GM18502 (cell line): ENCODE results near the gene TPST1.
"Not testable (repeated sequence)": the region's sequence is repeated elsewhere in the genome, so short reads cannot be mapped to it uniquely, and the experiment has no call there.

ENCODE experiments used
- ATAC-seq: cut with Tn5 transposase; IDR thresholded peaks from one replicate; pipeline ENCODE4 v1.9.1; 2021; ENCODE audit warnings: mild to moderate bottlenecking; ENCODE audit not compliant: unreplicated experiment, poor library complexity

TPST1 gene

DNA sequence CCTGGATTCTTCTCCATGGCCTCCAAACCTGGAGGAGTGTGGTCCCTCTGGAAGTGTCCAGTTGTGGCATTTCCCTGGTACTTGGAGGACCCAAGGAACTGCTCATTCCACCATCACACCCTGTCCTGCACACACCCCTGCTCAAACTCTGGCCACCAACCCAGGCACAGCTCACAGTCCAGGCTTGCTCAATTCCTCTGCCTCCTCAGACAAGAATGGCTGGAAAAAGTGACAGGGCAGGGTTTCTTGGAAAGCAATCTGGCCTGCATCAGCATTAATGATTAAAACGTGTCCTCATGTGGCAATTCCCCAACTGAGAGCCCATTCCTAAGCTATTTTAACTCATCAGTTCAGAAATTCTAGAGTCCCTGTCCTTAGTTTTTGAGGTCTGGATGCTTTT is 17.2 kb upstream of the TPST1 start:
- ATAC-seq = no peak

GRCh38 chr7:66188645-66189044 is 16.5 kb upstream of the TPST1 start:
- no peak for ATAC-seq

- ATAC-seq = no peak
These were observed 15.2 kb upstream of the TPST1 start for GRCh38 chr7:66189695-66190503.

DNA sequence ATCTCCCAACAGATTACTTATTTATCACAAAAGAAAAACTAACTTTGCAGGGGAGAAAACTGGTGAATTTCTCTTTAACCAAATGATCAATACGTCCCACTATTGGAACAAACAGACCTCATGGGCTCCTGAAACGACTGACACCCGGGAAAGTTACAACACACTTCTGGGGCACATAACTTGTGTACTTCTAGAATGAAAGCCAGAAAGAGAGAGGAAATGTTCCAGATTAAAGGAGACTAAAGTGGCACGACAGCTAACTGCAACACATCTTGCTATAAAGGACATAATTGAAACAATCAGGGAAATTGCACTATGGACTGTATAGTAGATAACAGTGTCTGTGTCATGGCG is 14.7 kb upstream of the TPST1 start:
- no peak for ATAC-seq

DNA sequence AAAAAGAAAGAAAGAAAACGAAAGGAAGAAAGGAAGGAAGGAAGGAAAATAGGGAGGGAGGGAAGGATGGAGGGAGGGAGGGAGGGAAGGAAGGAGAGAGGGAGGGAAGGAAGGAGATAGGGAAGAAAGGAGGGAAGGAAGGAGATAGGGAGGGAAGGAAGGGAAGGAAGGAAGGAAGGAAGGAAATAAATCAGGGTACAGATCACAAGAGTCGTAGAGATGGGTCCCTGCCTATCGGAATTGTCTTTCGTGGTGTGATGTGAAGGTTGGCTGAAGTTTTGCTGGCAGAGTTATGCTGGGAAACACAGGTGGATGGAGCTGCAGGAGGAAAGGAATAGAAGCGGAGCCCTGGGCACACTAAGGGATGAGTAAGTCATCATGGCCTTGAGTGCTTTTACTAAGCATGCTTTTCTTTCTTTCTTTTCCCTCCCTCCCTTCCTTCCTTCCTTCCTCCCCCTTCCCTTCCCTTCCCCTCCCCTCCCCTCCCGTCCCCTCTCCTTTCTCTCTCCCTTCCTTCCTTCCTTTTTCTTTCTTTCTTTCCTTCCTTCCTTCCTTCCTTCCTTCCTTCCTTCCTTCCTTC is 11.9 kb upstream of the TPST1 start:
- ATAC-seq = no peak

GRCh38 chr7:66198469-66198868 is 6.7 kb upstream of the TPST1 start:
- no peak for ATAC-seq

DNA sequence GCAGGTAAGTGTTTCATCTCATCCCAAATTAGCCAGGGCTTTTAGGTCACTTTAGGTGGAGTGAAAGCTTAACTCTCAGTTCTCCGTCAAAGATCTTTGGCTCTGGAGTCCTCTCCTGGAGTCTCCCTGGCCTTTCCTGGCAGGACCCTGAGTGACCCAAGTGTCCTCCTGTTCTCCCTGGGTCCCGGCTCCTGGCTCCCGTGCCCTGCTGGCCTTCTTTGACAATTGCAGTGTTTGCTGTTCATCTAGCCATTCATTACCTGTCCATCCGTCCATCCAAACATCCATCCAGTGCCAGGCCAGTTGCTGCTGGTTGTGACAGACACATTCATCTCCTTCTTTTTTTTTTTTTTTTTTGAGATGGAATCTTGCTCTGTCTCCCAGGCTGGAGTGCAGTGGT is 6.2 kb upstream of the TPST1 start:
- no peak for ATAC-seq

GRCh38 chr7:66202441-66202840 is 2.7 kb upstream of the TPST1 start:
- ATAC-seq = no peak

- no peak for ATAC-seq
These were observed 582 bp downstream of the TPST1 start for GRCh38 chr7:66205741-66206090.

- ATAC-seq = no peak
These were observed 1.2 kb downstream of the TPST1 start for GRCh38 chr7:66206119-66206933.

DNA sequence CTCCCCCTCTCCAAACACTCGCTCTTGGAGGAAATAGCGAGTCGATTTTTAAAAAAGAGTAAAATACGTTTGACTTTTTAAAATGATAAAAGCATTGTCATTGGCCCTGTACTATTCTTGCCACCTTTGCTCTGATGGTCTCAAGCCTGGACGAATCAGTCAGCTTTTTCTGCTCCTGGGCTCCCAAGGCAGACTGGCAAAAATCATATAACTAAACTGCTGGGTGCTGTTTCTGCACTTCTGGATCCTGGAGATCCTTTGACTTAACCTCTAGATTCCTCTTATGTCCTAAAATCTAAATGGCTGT is 1.8 kb downstream of the TPST1 start:
- ATAC-seq = no peak

DNA sequence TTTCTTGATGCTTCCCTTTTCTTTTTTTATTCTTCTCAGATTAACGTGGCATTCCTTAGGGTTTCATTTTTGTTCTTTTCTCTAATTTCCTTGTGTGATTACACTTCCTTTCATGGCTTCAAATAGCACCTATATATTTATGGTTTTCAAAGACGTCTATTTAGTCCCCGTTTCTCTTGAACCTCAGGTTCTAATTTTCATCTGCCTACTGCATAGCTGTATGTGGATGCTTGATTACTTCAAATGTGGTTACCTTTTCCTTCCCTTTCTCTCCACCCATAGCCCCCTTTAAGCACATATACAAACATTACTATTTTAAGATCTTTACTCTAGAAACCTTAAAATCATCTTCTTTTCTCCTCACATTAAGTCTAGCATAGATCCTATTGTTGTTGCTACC is 2.4 kb downstream of the TPST1 start:
- ATAC-seq = no peak

GRCh38 chr7:66211429-66211828 is 6.3 kb downstream of the TPST1 start:
- no peak for ATAC-seq

DNA sequence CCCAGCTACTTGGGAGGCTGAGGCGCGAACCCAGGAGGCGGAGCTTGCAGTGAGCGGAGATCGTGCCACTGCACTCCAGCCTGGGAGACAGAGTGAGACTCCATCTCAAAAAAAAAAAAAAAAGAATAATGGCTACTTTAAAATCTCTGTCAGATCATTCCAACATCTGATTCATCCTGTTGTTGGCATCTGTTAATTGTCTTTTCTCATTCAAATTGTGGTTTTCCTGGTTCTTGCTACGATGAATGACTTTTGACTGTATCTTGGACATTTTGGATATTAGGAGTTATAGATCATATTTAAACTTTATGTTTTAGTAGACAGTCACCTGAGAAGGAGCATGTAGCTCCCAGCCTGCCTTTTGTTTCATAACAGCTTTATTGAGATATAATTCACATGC is 8.5 kb downstream of the TPST1 start:
- no peak for ATAC-seq

GRCh38 chr7:66216687-66217086 is 11.6 kb downstream of the TPST1 start:
- no peak for ATAC-seq

- no peak for ATAC-seq
These were observed 14.7 kb downstream of the TPST1 start for GRCh38 chr7:66219805-66220204.

DNA sequence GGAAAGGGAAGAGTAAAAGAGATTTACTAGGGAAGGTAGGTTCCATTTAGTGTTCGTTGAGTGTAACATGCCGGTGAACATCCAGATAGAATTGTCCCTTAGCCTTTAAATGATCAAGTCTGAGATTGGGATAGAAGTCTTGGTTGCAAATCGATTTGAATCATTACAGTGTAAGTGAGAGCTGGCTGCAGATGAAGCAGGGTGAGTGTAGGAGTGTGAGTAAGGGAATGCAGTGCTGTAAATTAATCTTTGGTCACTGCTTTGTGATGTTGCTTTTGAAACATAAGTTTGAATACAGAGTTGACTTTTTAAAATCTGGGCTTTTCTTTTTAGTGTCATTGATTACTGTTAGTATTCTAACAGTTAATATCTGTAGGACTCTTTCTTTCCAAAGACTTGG is 16.3 kb downstream of the TPST1 start:
- no peak for ATAC-seq

- ATAC-seq = no peak
These were observed 22.7 kb downstream of the TPST1 start for GRCh38 chr7:66227808-66228207.

DNA sequence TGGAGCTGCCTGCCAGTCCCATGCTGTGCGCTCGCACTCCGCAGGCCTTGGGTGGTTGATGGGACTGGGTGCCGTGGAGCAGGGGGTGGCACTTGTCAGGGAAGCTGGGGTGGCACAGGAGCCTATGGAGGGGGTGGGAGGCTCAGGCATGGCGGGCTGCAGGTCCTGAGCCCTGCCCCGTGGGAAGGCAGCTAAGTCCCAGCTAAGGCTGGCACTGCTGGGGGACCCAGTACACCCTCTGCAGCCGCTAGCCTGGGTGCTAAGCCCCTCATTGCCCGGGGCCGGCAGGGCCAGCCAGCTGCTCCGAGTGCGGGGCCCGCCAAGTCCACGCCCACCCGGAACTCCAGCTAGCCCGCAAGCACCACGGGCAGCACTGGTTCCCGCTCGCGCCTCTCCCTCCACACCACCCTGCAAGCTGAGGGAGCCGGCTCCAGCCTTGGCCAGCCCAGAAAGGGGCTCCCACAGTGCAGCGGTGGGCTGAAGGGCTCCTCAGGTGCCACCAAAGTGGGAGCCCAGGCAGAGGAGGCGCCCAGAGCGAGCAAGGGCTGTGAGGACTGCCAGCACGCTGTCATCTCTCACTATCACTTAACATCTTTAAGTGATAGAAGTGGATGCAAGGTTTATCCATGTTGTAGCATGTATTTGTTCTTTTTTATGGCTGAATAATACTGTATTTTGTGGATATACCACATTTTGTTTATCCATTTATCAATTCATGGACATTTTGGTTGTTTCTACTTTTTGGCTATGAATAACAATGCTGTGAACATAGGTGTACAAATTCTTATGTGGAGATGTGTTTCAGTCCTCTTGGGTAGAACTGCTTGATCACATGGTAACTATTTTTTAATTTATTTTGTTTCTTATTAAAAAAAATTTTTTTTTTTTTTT is 26.4 kb downstream of the TPST1 start:
- ATAC-seq = not testable (repeated sequence)

DNA sequence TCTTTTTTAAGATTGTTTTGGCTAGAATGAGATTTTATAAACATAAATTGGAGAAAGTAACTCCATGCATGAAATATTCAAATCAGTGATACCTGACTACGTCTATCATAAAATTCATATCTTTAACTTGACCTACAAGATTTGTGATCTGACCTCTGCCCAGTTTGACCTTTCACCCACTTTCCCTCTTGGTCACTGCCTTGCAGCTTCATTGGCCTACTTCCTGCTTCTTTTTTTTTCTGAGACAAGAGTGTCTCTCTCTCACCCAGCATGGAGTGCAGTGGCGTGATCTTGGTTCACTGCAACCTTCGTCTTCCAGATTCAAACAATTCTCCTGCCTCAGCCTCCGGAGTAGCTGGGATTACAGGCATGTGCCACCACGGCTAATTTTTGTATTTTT is 28.5 kb downstream of the TPST1 start:
- no peak for ATAC-seq
